Hematopoietic multipotent progenitor cell treated with erythropoietin and hydrocortisone succinate and interleukin-3 and kit ligand, for 15 days (in vitro differentiated cells): ENCODE results near the gene CCR9.

Experiments
- DNase-seq: peaks from one replicate; pipeline ENCODE4 v3.0.0-alpha.2; 2015; ENCODE audit warnings: low spot score

CCR9 gene

GRCh38 chr3:45872569-45872968 is 13.8 kb upstream of the CCR9 start:
- DNase-seq = no peak

- DNase-seq = no peak
Observed at GRCh38 chr3:45873036-45873435, 13.3 kb upstream of the CCR9 start.

- DNase-seq = no peak
Observed at GRCh38 chr3:45873638-45874037, 12.7 kb upstream of the CCR9 start.

- DNase-seq = no peak
Observed at GRCh38 chr3:45874677-45875346, 11.5 kb upstream of the CCR9 start.

- DNase-seq = no peak
Observed at GRCh38 chr3:45878124-45878523, 8.2 kb upstream of the CCR9 start.

- DNase-seq = no peak
Observed at GRCh38 chr3:45880725-45881077, 5.6 kb upstream of the CCR9 start.

- no peak for DNase-seq
Observed at GRCh38 chr3:45881078-45882022, 5.0 kb upstream of the CCR9 start.

- DNase-seq = no peak
Observed at GRCh38 chr3:45884368-45885201, 1.8 kb upstream of the CCR9 start.

GRCh38 chr3:45887285-45887684 is 942 bp downstream of the CCR9 start:
- no peak for DNase-seq

- DNase-seq = no peak
Observed at GRCh38 chr3:45887759-45888511, 1.6 kb downstream of the CCR9 start.

- DNase-seq = no peak
Observed at GRCh38 chr3:45889337-45889736, 3.0 kb downstream of the CCR9 start.

- no peak for DNase-seq
Observed at GRCh38 chr3:45890405-45890804, 4.1 kb downstream of the CCR9 start.

GRCh38 chr3:45892161-45892560 is 5.8 kb downstream of the CCR9 start:
- DNase-seq = no peak

- DNase-seq = no peak
Observed at GRCh38 chr3:45894015-45894414, 7.7 kb downstream of the CCR9 start.

GRCh38 chr3:45895686-45896468 is 9.5 kb downstream of the CCR9 start:
- DNase-seq = no peak

- DNase-seq = no peak
Observed at GRCh38 chr3:45896956-45897355, 10.6 kb downstream of the CCR9 start.

GRCh38 chr3:45904931-45905330 is 18.6 kb downstream of the CCR9 start:
- DNase-seq = no peak

GRCh38 chr3:45905755-45906154 is 19.4 kb downstream of the CCR9 start:
- DNase-seq = no peak

- no peak for DNase-seq
Observed at GRCh38 chr3:45906681-45907407, 20.5 kb downstream of the CCR9 start.
